Activated CD8-positive, alpha-beta T cell treated with anti-CD3 and anti-CD28 coated beads for 36 hours (primary cell): Measurements from ENCODE around the gene HEYL. TPM values are rescaled to one million over a fixed set of nuclear protein-coding genes. Genes with fewer than 3 reads are reported as not detected.
A peak's percentile ranks its signal among the peaks of the same experiment; 100 is the strongest.

Source experiments
- ATAC-seq: fragments of 200-7000 bp; cut with Tn5 transposase; one replicate; pipeline ENCODE4 v1.10.0; 2021; ENCODE audit warnings: mild to moderate bottlenecking, moderate library complexity
- CTCF ChIA-PET: fragments of 350-600 bp; sonication (Branson Sonifier 250); formaldehyde crosslinking; loops from one replicate; lab custom pipeline; 2021; ENCODE audit warnings: antibody characterized with exemption; lab: Charles Lee
- POLR2A ChIA-PET: fragments of 350-600 bp; sonication (Branson Sonifier 250); formaldehyde crosslinking; loops from one replicate; lab custom pipeline; 2021; ENCODE audit warnings: antibody characterized with exemption; lab: Charles Lee
- DNase-seq: peaks from one replicate; pipeline ENCODE4 v3.0.0-alpha.2; 2020
- H3K27ac Mint-ChIP-seq: one replicate; pipeline ENCODE4 v1.8.0; 2021; ENCODE audit warnings: mild to moderate bottlenecking, mixed read lengths
- H3K27me3 Mint-ChIP-seq: one replicate; pipeline ENCODE4 v1.8.0; 2021; ENCODE audit warnings: mixed read lengths
- H3K36me3 Mint-ChIP-seq: one replicate; pipeline ENCODE4 v1.8.0; 2021; ENCODE audit warnings: low read depth, mixed read lengths
- H3K4me1 Mint-ChIP-seq: one replicate; pipeline ENCODE4 v1.8.0; 2021; ENCODE audit warnings: low read depth, mixed read lengths
- H3K4me3 Mint-ChIP-seq: one replicate; pipeline ENCODE4 v1.8.0; 2021; ENCODE audit warnings: mild to moderate bottlenecking, moderate library complexity, mixed read lengths
- H3K9me3 Mint-ChIP-seq: one replicate; pipeline ENCODE4 v1.8.0; 2021; ENCODE audit warnings: mixed read lengths
- CTCF ChIP-seq: fragments of 200-600 bp; IDR thresholded peaks from one replicate; pipeline ENCODE4 v1.8.0; 2022; ENCODE audit warnings: antibody characterized with exemption, mild to moderate bottlenecking
- intact Hi-C: fragments of 100-400 bp; cut with micrococcal nuclease; formaldehyde crosslinking; loops from one replicate; pipeline ENCODE4 v1.10.0; 2022
- total RNA-seq, 2 experiments: library from RNA; stranded (reverse); gene quantifications; one replicate each; pipeline ENCODE4 v1.2.3, GENCODE V29; 2021

HEYL gene
- total RNA-seq, 2 experiments from 2014 or later = 0.07 TPM; not detected in 1

GRCh38 chr1:39663559-39663958 lies 24.1 kb upstream of the HEYL start:
- intact Hi-C loops = no loop called here

GRCh38 chr1:39662861-39663260 lies 23.4 kb upstream of the HEYL start:
- no peak for TF ChIP-seq CTCF
- Mint-ChIP-seq H3K27me3 (peaks cover 1% of the 10 kb centered on the region), H3K4me1 (peaks cover 24% of the 10 kb centered on the region), H3K36me3 (no peaks in the 10 kb centered on the region), H3K27ac (no peak overlapping the region), H3K9me3 (no peaks in the 10 kb centered on the region), H3K4me3 (no peak overlapping the region)
- ATAC-seq = no peak
- intact Hi-C loops = no loop called here
- no peak for DNase-seq
- CTCF ChIA-PET = interaction anchor here (1.2 kb wide), 1 partner anchor 10 kb away, joined by 3 read pairs; no protein-coding TSS in a partner anchor
- POLR2A ChIA-PET = no interaction called here

More at GRCh38 chr1:39663559-39663958, 24.1 kb upstream of the HEYL start:
- ATAC-seq = no peak
- Mint-ChIP-seq H3K27ac (no peak overlapping the region), H3K9me3 (no peaks in the 10 kb centered on the region), H3K27me3 (peaks cover 7% of the 10 kb centered on the region), H3K36me3 (no peaks in the 10 kb centered on the region), H3K4me1 (peaks cover 26% of the 10 kb centered on the region), H3K4me3 (no peak overlapping the region)
- no peak for DNase-seq
- ChIA-PET POLR2A (no interaction called here), CTCF (no interaction called here)
- TF ChIP-seq CTCF = no peak

- intact Hi-C loops = no loop called here
- ATAC-seq = no peak
- no peak for DNase-seq
- H3K36me3 Mint-ChIP-seq = no peaks in the 10 kb centered on the region
- H3K27me3 Mint-ChIP-seq = peaks cover 2% of the 10 kb centered on the region
- H3K4me3 Mint-ChIP-seq = no peak overlapping the region
- TF ChIP-seq CTCF = no peak
- no peak overlapping the region for H3K27ac Mint-ChIP-seq
- peaks cover 5% of the 10 kb centered on the region for H3K4me1 Mint-ChIP-seq
- ChIA-PET CTCF (interaction anchor here (1.0 to 11.2 kb wide), 16 partner anchors 12 to 121 kb away, joined by 3 to 329 read pairs (median 15); partner anchors contain the start of genes HPCAL4, NT5C1A and PABPC4), POLR2A (no interaction called here)
- no peaks in the 10 kb centered on the region for H3K9me3 Mint-ChIP-seq
Measured at GRCh38 chr1:39659538-39659937, 20.1 kb upstream of the HEYL start.

GRCh38 chr1:39659110-39659509 lies 19.7 kb upstream of the HEYL start:
- Mint-ChIP-seq H3K27me3 (peaks cover 5% of the 10 kb centered on the region), H3K27ac (no peak overlapping the region), H3K36me3 (no peaks in the 10 kb centered on the region), H3K4me1 (peaks cover 5% of the 10 kb centered on the region), H3K9me3 (no peaks in the 10 kb centered on the region), H3K4me3 (no peak overlapping the region)
- ATAC-seq (no peak), DNase-seq (no peak)
- ChIA-PET CTCF (interaction anchor here (0.7 to 11.2 kb wide), 34 partner anchors 11 to 249 kb away, joined by 3 to 329 read pairs (median 10); partner anchors contain the start of genes HEYL, HPCAL4, NT5C1A and PABPC4), POLR2A (interaction anchor here (1.2 to 1.9 kb wide), 3 partner anchors 10 to 53 kb away, joined by 3 to 4 read pairs (median 3); no protein-coding TSS in a partner anchor)
- TF ChIP-seq CTCF = no peak
- intact Hi-C loops = no loop called here

GRCh38 chr1:39657923-39658485 lies 18.6 kb upstream of the HEYL start:
- POLR2A ChIA-PET = interaction anchor here (1.1 to 1.9 kb wide), 6 partner anchors 9 to 82 kb away, joined by 3 to 4 read pairs (median 4); no protein-coding TSS in a partner anchor

More at GRCh38 chr1:39657923-39658485, 18.6 kb upstream of the HEYL start:
- H3K36me3 Mint-ChIP-seq = no peaks in the 10 kb centered on the region
- H3K4me1 Mint-ChIP-seq = peaks cover 11% of the 10 kb centered on the region
- CTCF ChIA-PET = interaction anchor here (0.6 to 11.2 kb wide), 54 partner anchors 10 to 632 kb away, joined by 3 to 329 read pairs (median 6); partner anchors contain the start of genes HEYL, HPCAL4, NDUFS5 and NT5C1A
- H3K9me3 Mint-ChIP-seq = no peaks in the 10 kb centered on the region
- TF ChIP-seq CTCF = peak; percentile 93
- intact Hi-C loops = no loop called here
- peak; percentile 85 for DNase-seq
- ATAC-seq = peak; percentile 82
- H3K27ac Mint-ChIP-seq = no peak overlapping the region
- H3K4me3 Mint-ChIP-seq = peak overlapping the region; percentile 24
- H3K27me3 Mint-ChIP-seq = peaks cover 10% of the 10 kb centered on the region
